ENCODE results near the gene CDH18. TPM values are rescaled to one million over a fixed set of nuclear protein-coding genes. Genes with fewer than 3 reads are reported as not detected.

CDH18 gene
- total RNA-seq, 1 donor from 2014 or later = 0.49 TPM

- Mint-ChIP-seq H3K27me3 (ENCODE audit: unreplicated experiment) (no peaks in the 10 kb centered on the region), H3K9me3 (ENCODE audit: unreplicated experiment) (no peaks in the 10 kb centered on the region), H3K27ac (ENCODE audit: unreplicated experiment) (no peak overlapping the region), H3K4me1 (ENCODE audit: low read depth, unreplicated experiment) (no peaks in the 10 kb centered on the region), H3K4me3 (ENCODE audit: unreplicated experiment) (no peak overlapping the region), H3K36me3 (ENCODE audit: unreplicated experiment) (no peaks in the 10 kb centered on the region)
- no peak for DNase-seq
- TF ChIP-seq CTCF (IDR thresholded peaks at IDR 0.05; ENCODE audit: partially characterized antibody, unreplicated experiment) = no peak
These were observed 216.7 kb downstream of the CDH18 start for GRCh38 chr5:19771174-19771835.

GRCh38 chr5:19770396-19770795, 217.6 kb downstream of the CDH18 start:
- Mint-ChIP-seq H3K27ac (ENCODE audit: unreplicated experiment) (no peak overlapping the region), H3K27me3 (ENCODE audit: unreplicated experiment) (no peaks in the 10 kb centered on the region), H3K4me3 (ENCODE audit: unreplicated experiment) (no peak overlapping the region), H3K4me1 (ENCODE audit: low read depth, unreplicated experiment) (no peaks in the 10 kb centered on the region), H3K36me3 (ENCODE audit: unreplicated experiment) (no peaks in the 10 kb centered on the region), H3K9me3 (ENCODE audit: unreplicated experiment) (no peaks in the 10 kb centered on the region)
- no peak for DNase-seq
- no peak for TF ChIP-seq CTCF (IDR thresholded peaks at IDR 0.05; ENCODE audit: partially characterized antibody, unreplicated experiment)

GRCh38 chr5:19767987-19768386, 220.0 kb downstream of the CDH18 start:
- no peak for TF ChIP-seq CTCF (IDR thresholded peaks at IDR 0.05; ENCODE audit: partially characterized antibody, unreplicated experiment)
- H3K4me1 Mint-ChIP-seq (ENCODE audit: low read depth, unreplicated experiment) = no peaks in the 10 kb centered on the region
- no peak overlapping the region for H3K4me3 Mint-ChIP-seq (ENCODE audit: unreplicated experiment)
- no peak for DNase-seq
- H3K27me3 Mint-ChIP-seq (ENCODE audit: unreplicated experiment) = no peaks in the 10 kb centered on the region
- no peak overlapping the region for H3K27ac Mint-ChIP-seq (ENCODE audit: unreplicated experiment)
- H3K9me3 Mint-ChIP-seq (ENCODE audit: unreplicated experiment) = no peaks in the 10 kb centered on the region
- no peaks in the 10 kb centered on the region for H3K36me3 Mint-ChIP-seq (ENCODE audit: unreplicated experiment)

- no peak overlapping the region for H3K4me3 Mint-ChIP-seq (ENCODE audit: unreplicated experiment)
- TF ChIP-seq CTCF (IDR thresholded peaks at IDR 0.05; ENCODE audit: partially characterized antibody, unreplicated experiment) = no peak
- no peak for DNase-seq
- no peaks in the 10 kb centered on the region for H3K27me3 Mint-ChIP-seq (ENCODE audit: unreplicated experiment)
- H3K4me1 Mint-ChIP-seq (ENCODE audit: low read depth, unreplicated experiment) = no peaks in the 10 kb centered on the region
- H3K27ac Mint-ChIP-seq (ENCODE audit: unreplicated experiment) = no peak overlapping the region
- peaks cover 11% of the 10 kb centered on the region for H3K36me3 Mint-ChIP-seq (ENCODE audit: unreplicated experiment)
- no peaks in the 10 kb centered on the region for H3K9me3 Mint-ChIP-seq (ENCODE audit: unreplicated experiment)
These were observed 234.4 kb downstream of the CDH18 start for GRCh38 chr5:19753579-19753978.

GRCh38 chr5:19751326-19751725, 236.7 kb downstream of the CDH18 start:
- Mint-ChIP-seq H3K36me3 (ENCODE audit: unreplicated experiment) (peaks cover 9% of the 10 kb centered on the region), H3K27me3 (ENCODE audit: unreplicated experiment) (no peaks in the 10 kb centered on the region)
- no peak for TF ChIP-seq CTCF (IDR thresholded peaks at IDR 0.05; ENCODE audit: partially characterized antibody, unreplicated experiment)

More at GRCh38 chr5:19751326-19751725, 236.7 kb downstream of the CDH18 start:
- no peak overlapping the region for H3K27ac Mint-ChIP-seq (ENCODE audit: unreplicated experiment)
- H3K4me3 Mint-ChIP-seq (ENCODE audit: unreplicated experiment) = no peak overlapping the region
- no peaks in the 10 kb centered on the region for H3K9me3 Mint-ChIP-seq (ENCODE audit: unreplicated experiment)
- DNase-seq = no peak
- H3K4me1 Mint-ChIP-seq (ENCODE audit: low read depth, unreplicated experiment) = no peaks in the 10 kb centered on the region
